ENCODE data around the gene LHX4. TPM values are rescaled to one million over a fixed set of nuclear protein-coding genes. Genes with fewer than 3 reads are reported as not detected.

Gene LHX4
- total and polyA plus RNA-seq, 2 of the 4 experiments (the other 2 are of a cell fraction), result 0.05 to 0.18 TPM

DNA sequence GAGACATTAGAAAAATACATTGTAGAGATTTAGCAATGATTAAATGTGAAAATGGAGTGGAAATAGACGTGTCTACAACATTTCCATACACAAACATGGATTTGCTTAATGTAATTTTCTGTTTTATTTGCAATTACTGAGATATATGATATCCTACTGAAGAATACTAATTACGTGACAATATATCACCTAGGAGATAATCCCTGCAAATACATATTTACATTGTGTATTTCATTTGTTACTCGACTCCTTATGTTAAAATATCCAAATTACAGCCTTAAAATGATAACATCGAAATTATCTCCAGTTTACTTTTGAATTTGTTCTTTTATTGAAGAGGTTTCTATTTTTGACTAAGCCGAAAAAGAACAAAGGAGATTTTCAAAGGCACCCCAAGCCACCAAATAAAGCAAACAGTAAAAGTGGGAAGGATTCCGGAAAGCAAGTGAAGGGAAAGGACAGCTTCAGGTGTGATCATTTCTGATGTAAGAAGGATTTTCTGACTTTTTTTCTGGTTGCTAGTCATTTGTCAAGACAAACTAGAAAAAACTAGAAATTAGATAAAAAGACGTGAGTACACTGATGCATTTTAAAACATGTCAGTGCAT lies 7.9 kb downstream of the LHX4 start:
- H4K20me1 ChIP-seq (ENCODE audit: insufficient read depth, low read length), result peaks cover 24% of the 10 kb centered on the region
- intact Hi-C loops (cut with micrococcal nuclease) (no loop called here), dilution Hi-C loops (cut with HindIII; ENCODE audit: low sequenced_read_pairs, unreplicated experiment) (no loop called here), in situ Hi-C loops (cut with MboI; ENCODE audit: low sequenced_read_pairs) (no loop called here)
- H3K79me1 ChIP-seq (ENCODE audit: low read depth in 1 of 2, low read length in 2 of 2), result no peaks in the 10 kb centered on the region
- H3K9me3 ChIP-seq (ENCODE audit: control insufficient read depth, insufficient read depth, low read length), result peaks cover 9% of the 10 kb centered on the region
- no peaks in the 10 kb centered on the region for H3K36me3 ChIP-seq (ENCODE audit: control insufficient read depth, insufficient read depth, low read length)
- no peak overlapping the region for H3K14ac ChIP-seq (replicated peaks; ENCODE audit: low read depth, low read length)
- no peak overlapping the region for H2AK5ac ChIP-seq (ENCODE audit: low read depth, low read length)
- no peak overlapping the region for H3K9ac ChIP-seq (ENCODE audit: low read depth, low read length)
- H3K56ac ChIP-seq (ENCODE audit: extremely low read depth, insufficient read depth, low read length), result no peak overlapping the region
- H3K4me2 ChIP-seq (ENCODE audit: low read depth, low read length), result no peak overlapping the region
- H3K4ac ChIP-seq (ENCODE audit: low read depth, low read length), result no peak overlapping the region
- CTCF ChIA-PET, result no interaction called here
- no peak overlapping the region for H2BK120ac ChIP-seq (ENCODE audit: low read depth, low read length)
- no TSS peak for BruUV-seq (replicated peaks)
- POLR2A ChIA-PET (ENCODE audit: unreplicated experiment), result no interaction called here
- TF ChIP-seq RAD21 (IDR thresholded peaks at IDR 0.05; ENCODE audit: low read length) (no peak), MXI1 (IDR thresholded peaks at IDR 0.05; ENCODE audit: borderline replicate concordance, low read depth, low read length) (no peak), CEBPB (IDR thresholded peaks at IDR 0.05; ENCODE audit: low read depth, low read length) (no peak), CHD1 (IDR thresholded peaks at IDR 0.05; ENCODE audit: low read depth, low read length) (no peak), MAFK (IDR thresholded peaks at IDR 0.05; ENCODE audit: low read depth, low read length) (no peak), MAZ (IDR thresholded peaks at IDR 0.05; ENCODE audit: borderline replicate concordance, low read depth, low read length) (no peak)
- H2BK15ac ChIP-seq (ENCODE audit: low read depth, low read length), result no peak overlapping the region
- no peak overlapping the region for H2BK20ac ChIP-seq (ENCODE audit: low read depth, low read length)
- DNase-seq (no peak), ATAC-seq (ENCODE audit: low read depth) (no peak)
- H3K27me3 ChIP-seq (ENCODE audit: control insufficient read depth, insufficient read depth, low read length), result peaks cover 88% of the 10 kb centered on the region
- H3K4me1 ChIP-seq (ENCODE audit: control insufficient read depth, insufficient read depth, low read length), result no peaks in the 10 kb centered on the region; the same call in 1 of the 2 replicates
- no peak overlapping the region for H4K91ac ChIP-seq (ENCODE audit: insufficient read depth, low read depth, low read length)
- no peak overlapping the region for H2AK9ac ChIP-seq (replicated peaks; ENCODE audit: low read depth, low read length, poor library complexity)
- no peak overlapping the region for H3K27ac ChIP-seq (ENCODE audit: insufficient read depth, low read length)
- WGBS, 2 experiments (ENCODE audit: extremely low coverage in 2 of 2, insufficient read length in 1 of 2), result no CpG with 5 or more reads among the region's 7 CpGs
- H3K18ac ChIP-seq (ENCODE audit: low read depth, low read length), result no peak overlapping the region
- no peak overlapping the region for H4K5ac ChIP-seq (ENCODE audit: low read depth, low read length)
- H2AFZ ChIP-seq (replicated peaks; ENCODE audit: low read length, poor library complexity), result no peak overlapping the region
- H2BK5ac ChIP-seq (ENCODE audit: low read depth, low read length, poor library complexity, severe bottlenecking), result no peak overlapping the region
- no peak overlapping the region for H3K4me3 ChIP-seq (ENCODE audit: insufficient read depth, low read depth, low read length)
- H3K23ac ChIP-seq (ENCODE audit: low read depth, low read length), result no peak overlapping the region
- H3K9me1 ChIP-seq (ENCODE audit: insufficient read depth, low read length), result no peaks in the 10 kb centered on the region
- no peak overlapping the region for H4K8ac ChIP-seq (ENCODE audit: low read depth in 2 of 2, low read length in 2 of 2)

Measured in IMR-90 (cell line).